CD14-positive monocyte (primary cell): ENCODE results near the gene LTBP2. TPM values are rescaled to one million over a fixed set of nuclear protein-coding genes. Genes with fewer than 3 reads are reported as not detected.

Experiments
- DNase-seq, 3 donors: peaks; one replicate each; pipeline ENCODE4 v3.0.0-alpha.2; 2011 to 2022
- H2AFZ ChIP-seq: 2 replicates; pipeline ENCODE4 v1.6.0; 2012; ENCODE audit warnings: mild to moderate bottlenecking, low read depth, low read length, inconsistent platforms; ENCODE audit not compliant: insufficient read depth, poor library complexity, severe bottlenecking
- H3K27ac ChIP-seq, 2 donors: 1 replicate in 1 of 2; 2 replicates in 1 of 2; pipeline ENCODE4 v1.5.1; 2012 to 2013; ENCODE audit warnings: low read length in 2 of 2, control low read depth in 1 of 2, inconsistent platforms in 1 of 2, low read depth in 1 of 2, mild to moderate bottlenecking in 1 of 2
- H3K27me3 ChIP-seq, 2 donors: one replicate each; pipeline versions ENCODE4 v1.6.0 to v1.6.1; 2011 to 2013; ENCODE audit warnings: low read length in 2 of 2; ENCODE audit not compliant: control insufficient read depth in 2 of 2, insufficient read depth in 2 of 2
- H3K36me3 ChIP-seq, 2 donors: replicated peaks in 1 of 2; 1 replicate in 1 of 2; 2 replicates in 1 of 2; pipeline versions ENCODE4 v1.5.1 to v1.6.1; 2012 to 2013; ENCODE audit warnings: low read length in 2 of 2, control low read depth in 1 of 2, inconsistent platforms in 1 of 2, mild to moderate bottlenecking in 1 of 2; ENCODE audit not compliant: insufficient read depth in 2 of 2, control insufficient read depth in 1 of 2
- H3K4me1 ChIP-seq, 2 donors: 1 replicate in 1 of 2; 2 replicates in 1 of 2; pipeline versions ENCODE4 v1.5.1 to v1.6.1; 2012 to 2013; ENCODE audit warnings: low read length in 2 of 2, control low read depth in 1 of 2, inconsistent platforms in 1 of 2, mild to moderate bottlenecking in 1 of 2, moderate library complexity in 1 of 2; ENCODE audit not compliant: insufficient read depth in 2 of 2, control insufficient read depth in 1 of 2
- H3K4me2 ChIP-seq: replicated peaks from 2 replicates; pipeline ENCODE3; 2012; ENCODE audit warnings: low read length, moderate library complexity, mild to moderate bottlenecking; ENCODE audit not compliant: poor library complexity, severe bottlenecking; ENCODE audit errors: extremely low read depth
- H3K4me3 ChIP-seq, 3 experiments: fragments of 200-600 bp in 1 of 3; sonication (generic) in 1 of 3; replicated peaks in 1 of 3; 1 replicate in 2 of 3; 2 replicates in 1 of 3; pipeline ENCODE4 v1.5.1; 2011 to 2013; ENCODE audit warnings: low read length in 3 of 3, mild to moderate bottlenecking in 3 of 3, control low read depth in 2 of 3, low read depth in 2 of 3, inconsistent platforms in 1 of 3, moderate library complexity in 1 of 3
- H3K79me2 ChIP-seq: 2 replicates; pipeline ENCODE4 v1.6.0; 2012; ENCODE audit warnings: mild to moderate bottlenecking, control low read depth, inconsistent platforms, low read length, moderate library complexity; ENCODE audit not compliant: insufficient read depth
- H3K9ac ChIP-seq: 2 replicates; pipeline ENCODE4 v1.6.0; 2017; ENCODE audit warnings: low read length, mild to moderate bottlenecking; ENCODE audit not compliant: insufficient read depth, poor library complexity, severe bottlenecking
- H3K9me3 ChIP-seq, 2 donors: replicated peaks in 1 of 2; 1 replicate in 1 of 2; 2 replicates in 1 of 2; pipeline versions ENCODE4 v1.5.1 to v1.6.1; 2012 to 2013; ENCODE audit warnings: low read length in 2 of 2, control low read depth in 1 of 2; ENCODE audit not compliant: control insufficient read depth in 1 of 2, insufficient read depth in 1 of 2
- H4K20me1 ChIP-seq: 2 replicates; pipeline ENCODE4 v1.6.0; 2012; ENCODE audit warnings: mild to moderate bottlenecking, low read length, control low read depth, moderate library complexity; ENCODE audit not compliant: insufficient read depth
- H3K27ac Mint-ChIP-seq, 7 donors: one replicate each; pipeline ENCODE4 v1.8.0; 2020; ENCODE audit warnings: mild to moderate bottlenecking in 7 of 7, mixed read lengths in 7 of 7, moderate library complexity in 6 of 7, inconsistent platforms in 2 of 7
- H3K27me3 Mint-ChIP-seq, 3 donors: one replicate each; pipeline ENCODE4 v1.8.0; 2021 to 2022; ENCODE audit warnings: low read depth in 3 of 3, mild to moderate bottlenecking in 3 of 3, mixed read lengths in 3 of 3, moderate library complexity in 3 of 3, inconsistent platforms in 1 of 3
- H3K36me3 Mint-ChIP-seq, 2 donors: one replicate each; pipeline ENCODE4 v1.8.0; 2020; ENCODE audit warnings: mixed read lengths in 2 of 2, inconsistent platforms in 1 of 2, mild to moderate bottlenecking in 1 of 2
- H3K4me1 Mint-ChIP-seq: one replicate; pipeline ENCODE4 v1.8.0; 2020; ENCODE audit warnings: mild to moderate bottlenecking, mixed read lengths
- H3K4me3 Mint-ChIP-seq, 2 donors: one replicate each; pipeline ENCODE4 v1.8.0; 2020; ENCODE audit warnings: mild to moderate bottlenecking in 2 of 2, mixed read lengths in 2 of 2, moderate library complexity in 1 of 2
- H3K9me3 Mint-ChIP-seq, 7 donors: one replicate each; pipeline ENCODE4 v1.8.0; 2020 to 2022; ENCODE audit warnings: mixed read lengths in 7 of 7, mild to moderate bottlenecking in 6 of 7, moderate library complexity in 6 of 7, inconsistent platforms in 2 of 7
- WGBS: methylation state at CpG from one replicate; pipeline ENCODE4 v1.1.5; 2013; ENCODE audit warnings: missing lambda C conversion rate; ENCODE audit not compliant: insufficient coverage; 5-methylcytosine and 5-hydroxymethylcytosine counted together
- intact Hi-C, 2 donors: fragments of 100-400 bp; cut with micrococcal nuclease; formaldehyde crosslinking; loops; one replicate each; pipeline versions ENCODE4 v1.15.0 to v1.15.1; 2023
- polyA plus RNA-seq, 3 donors: library from polyadenylated mRNA; depleted of rRNA in 1 of 3; unstranded in 2 of 3; stranded (reverse) in 1 of 3; fragments of 300-500 nt in 2 of 3; fragments of >200 nt in 1 of 3; fragmentation: Illumina TruSeq in 2 of 3; gene quantifications; 1 replicate in 2 of 3; 2 replicates in 1 of 3; pipeline ENCODE4 v1.2.3, GENCODE V29; 2012 to 2021
- TF ChIP-seq, protein P1 (sequence below): fragments of 200-600 bp; IDR thresholded peaks from one replicate; pipeline ENCODE4 v1.8.0; 2022; ENCODE audit warnings: antibody characterized with exemption, mild to moderate bottlenecking

LTBP2 gene
- polyA plus RNA-seq, 3 donors, result 0.04 to 0.24 (median 0.11) TPM

DNA sequence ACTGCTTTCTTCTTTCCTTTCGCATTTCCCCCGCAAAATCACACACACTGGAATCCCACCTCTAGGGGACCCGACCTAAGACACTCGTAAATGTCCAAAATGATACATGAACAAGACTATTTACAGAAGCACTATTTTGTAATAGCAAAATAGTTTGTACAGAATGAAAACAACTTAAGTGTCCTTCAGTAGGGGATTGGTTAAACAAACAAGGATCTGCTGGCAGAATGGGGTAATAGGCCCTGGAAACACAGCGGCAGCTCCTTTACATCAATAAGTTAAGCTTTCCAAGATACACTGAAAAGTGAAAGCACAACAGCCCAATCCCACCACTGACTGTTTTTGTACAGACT is 48.8 kb downstream of the LTBP2 start:
- peaks cover 2% of the 10 kb centered on the region for H3K4me1 Mint-ChIP-seq
- Histone ChIP-seq H3K9ac (no peak overlapping the region), H3K4me1 (no peaks in the 10 kb centered on the region), H3K36me3 (no peaks in the 10 kb centered on the region), H3K4me3 (no peak overlapping the region), H4K20me1 (no peaks in the 10 kb centered on the region), H3K4me2 (no peak overlapping the region), H3K9me3 (no peaks in the 10 kb centered on the region), H3K79me2 (no peaks in the 10 kb centered on the region), H3K27me3 (no peaks in the 10 kb centered on the region), H2AFZ (no peak overlapping the region), H3K27ac (no peak overlapping the region)
- H3K27ac Mint-ChIP-seq, result peak overlapping the region in 1 of 7 donors; percentile 84
- H3K36me3 Mint-ChIP-seq, result no peaks in the 10 kb centered on the region
- peaks cover 0 to 8% (median 1%) of the 10 kb centered on the region in 3 donors for H3K27me3 Mint-ChIP-seq
- WGBS, result 95% methylated on average over 3 of the region's 5 CpGs
- intact Hi-C loops, result no loop called here
- H3K4me3 Mint-ChIP-seq, result no peak overlapping the region
- no peaks in the 10 kb centered on the region for H3K9me3 Mint-ChIP-seq
- TF ChIP-seq, protein P1, sequence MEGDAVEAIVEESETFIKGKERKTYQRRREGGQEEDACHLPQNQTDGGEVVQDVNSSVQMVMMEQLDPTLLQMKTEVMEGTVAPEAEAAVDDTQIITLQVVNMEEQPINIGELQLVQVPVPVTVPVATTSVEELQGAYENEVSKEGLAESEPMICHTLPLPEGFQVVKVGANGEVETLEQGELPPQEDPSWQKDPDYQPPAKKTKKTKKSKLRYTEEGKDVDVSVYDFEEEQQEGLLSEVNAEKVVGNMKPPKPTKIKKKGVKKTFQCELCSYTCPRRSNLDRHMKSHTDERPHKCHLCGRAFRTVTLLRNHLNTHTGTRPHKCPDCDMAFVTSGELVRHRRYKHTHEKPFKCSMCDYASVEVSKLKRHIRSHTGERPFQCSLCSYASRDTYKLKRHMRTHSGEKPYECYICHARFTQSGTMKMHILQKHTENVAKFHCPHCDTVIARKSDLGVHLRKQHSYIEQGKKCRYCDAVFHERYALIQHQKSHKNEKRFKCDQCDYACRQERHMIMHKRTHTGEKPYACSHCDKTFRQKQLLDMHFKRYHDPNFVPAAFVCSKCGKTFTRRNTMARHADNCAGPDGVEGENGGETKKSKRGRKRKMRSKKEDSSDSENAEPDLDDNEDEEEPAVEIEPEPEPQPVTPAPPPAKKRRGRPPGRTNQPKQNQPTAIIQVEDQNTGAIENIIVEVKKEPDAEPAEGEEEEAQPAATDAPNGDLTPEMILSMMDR, result no peak
- no peak for DNase-seq

DNA sequence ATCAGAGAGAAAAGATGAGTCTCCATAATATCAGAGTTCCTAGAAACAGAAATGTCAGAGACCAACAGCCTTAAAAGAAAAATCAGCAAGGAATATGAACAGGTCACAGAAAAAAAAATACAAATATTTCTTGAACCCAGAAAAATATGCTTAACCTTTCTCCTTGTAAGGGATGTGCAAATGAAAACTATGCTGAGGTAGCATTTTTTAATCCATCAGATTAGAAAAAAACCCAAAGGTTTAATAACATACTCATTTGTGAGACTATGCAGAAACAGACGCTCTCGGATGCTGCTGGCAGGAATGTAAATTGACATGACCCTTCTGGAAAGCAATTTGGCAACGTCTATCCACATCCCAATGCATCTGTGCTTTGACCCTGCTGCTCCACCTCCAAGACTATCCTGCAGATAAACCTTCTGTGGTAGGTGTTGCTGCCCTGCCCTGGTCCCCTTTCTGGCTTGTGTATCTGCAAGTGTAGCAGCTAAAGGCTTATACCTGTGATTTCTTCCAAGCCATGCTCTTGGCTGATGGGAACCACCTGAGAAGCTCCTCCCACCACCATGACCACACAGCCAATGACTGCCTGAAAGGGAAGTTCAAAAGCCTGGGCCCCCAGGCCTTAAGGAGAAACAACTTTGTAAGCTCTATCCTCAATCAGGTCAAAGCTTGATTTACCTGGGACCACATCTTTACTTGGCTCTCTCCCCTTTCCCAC is 49.4 kb downstream of the LTBP2 start:
- intact Hi-C loops, result no loop called here
- Histone ChIP-seq H3K9me3 (no peaks in the 10 kb centered on the region), H3K4me2 (no peak overlapping the region), H3K36me3 (no peaks in the 10 kb centered on the region), H3K79me2 (no peaks in the 10 kb centered on the region), H3K9ac (no peak overlapping the region), H4K20me1 (no peaks in the 10 kb centered on the region), H3K27me3 (no peaks in the 10 kb centered on the region), H3K4me1 (no peaks in the 10 kb centered on the region), H2AFZ (no peak overlapping the region), H3K4me3 (no peak overlapping the region), H3K27ac (no peak overlapping the region)
- Mint-ChIP-seq H3K36me3 (no peaks in the 10 kb centered on the region), H3K27ac (peak overlapping the region in 1 of 7 donors; percentile 84), H3K9me3 (no peaks in the 10 kb centered on the region), H3K4me3 (no peak overlapping the region), H3K27me3 (peaks cover 0 to 6% (median 1%) of the 10 kb centered on the region in 3 donors), H3K4me1 (peaks cover 2% of the 10 kb centered on the region)
- no peak for DNase-seq
- TF ChIP-seq, protein P1, result no peak
- WGBS, result 89% methylated on average over 3 of the region's 3 CpGs
